Common myeloid progenitor, CD34-positive (primary cell): ENCODE measurements around the gene TOMM34. TPM values are rescaled to one million over a fixed set of nuclear protein-coding genes. Genes with fewer than 3 reads are reported as not detected.

Experiments
- CTCF ChIA-PET: fragments of 350-600 bp; sonication (Branson Sonifier 250); formaldehyde crosslinking; loops from one replicate; lab custom pipeline; 2021; ENCODE audit warnings: antibody characterized with exemption; lab: Charles Lee
- POLR2A ChIA-PET: fragments of 350-600 bp; sonication (Branson Sonifier 250); formaldehyde crosslinking; loops from one replicate; lab custom pipeline; 2021; ENCODE audit warnings: antibody characterized with exemption; lab: Charles Lee
- DNase-seq, 3 donors: peaks; one replicate each; pipeline versions ENCODE4 v3.0.0 to v3.0.0-alpha.2; 2013
- H3K27ac ChIP-seq, 2 experiments: 1 replicate in 1 of 2; 2 replicates in 1 of 2; pipeline ENCODE4 v1.7.0; 2013; ENCODE audit warnings: inconsistent platforms in 2 of 2, low read length in 2 of 2, mild to moderate bottlenecking in 2 of 2, low read depth in 1 of 2, moderate library complexity in 1 of 2; ENCODE audit not compliant: severe bottlenecking in 2 of 2, insufficient read depth in 1 of 2, poor library complexity in 1 of 2
- H3K27me3 ChIP-seq, 5 experiments: replicated peaks in 2 of 5; 1 replicate in 3 of 5; 2 replicates in 2 of 5; pipeline versions ENCODE4 v1.6.1 to v1.7.0; 2013; ENCODE audit warnings: low read length in 4 of 5, mild to moderate bottlenecking in 2 of 5, moderate library complexity in 2 of 5, inconsistent platforms in 1 of 5; ENCODE audit not compliant: insufficient read depth in 5 of 5, control insufficient read depth in 4 of 5
- H3K36me3 ChIP-seq, 4 experiments: 1 replicate in 2 of 4; 2 replicates in 2 of 4; pipeline versions ENCODE4 v1.6.1 to v1.7.0; 2013; ENCODE audit warnings: low read length in 3 of 4, control low read depth in 1 of 4, mild to moderate bottlenecking in 1 of 4; ENCODE audit not compliant: control insufficient read depth in 4 of 4, insufficient read depth in 4 of 4
- H3K4me1 ChIP-seq, 4 experiments: 1 replicate in 3 of 4; 2 replicates in 1 of 4; pipeline versions ENCODE4 v1.6.1 to v1.7.1; 2013; ENCODE audit warnings: low read length in 3 of 4, mild to moderate bottlenecking in 3 of 4, control low read depth in 1 of 4, inconsistent platforms in 1 of 4, moderate library complexity in 1 of 4; ENCODE audit not compliant: control insufficient read depth in 4 of 4, insufficient read depth in 4 of 4; ENCODE audit errors: control extremely low read depth in 1 of 4
- H3K4me3 ChIP-seq, 7 experiments: 1 replicate in 4 of 7; 2 replicates in 3 of 7; pipeline versions ENCODE4 v1.5.1 to v1.7.0; 2013; ENCODE audit warnings: mild to moderate bottlenecking in 7 of 7, low read length in 6 of 7, moderate library complexity in 6 of 7, inconsistent platforms in 2 of 7, low read depth in 2 of 7, control low read depth in 1 of 7; ENCODE audit not compliant: insufficient read depth in 4 of 7, control insufficient read depth in 1 of 7; ENCODE audit errors: extremely low read depth in 1 of 7
- H3K9me3 ChIP-seq, 5 experiments: 1 replicate in 4 of 5; 2 replicates in 1 of 5; pipeline versions ENCODE4 v1.6.1 to v1.7.1; 2013; ENCODE audit warnings: low read length in 4 of 5, mild to moderate bottlenecking in 2 of 5, inconsistent platforms in 1 of 5, low read depth in 1 of 5, moderate library complexity in 1 of 5; ENCODE audit not compliant: control insufficient read depth in 4 of 5, insufficient read depth in 2 of 5; ENCODE audit errors: control extremely low read depth in 1 of 5
- WGBS: methylation state at CpG from one replicate; pipeline ENCODE4 v1.1.5; 2013; ENCODE audit not compliant: insufficient coverage; 5-methylcytosine and 5-hydroxymethylcytosine counted together
- polyA plus RNA-seq: library from polyadenylated mRNA; unstranded; fragments of 120-200 nt; gene quantifications from one replicate; pipeline ENCODE4 v1.2.1, GENCODE V29; 2013

The TOMM34 gene, protein sequence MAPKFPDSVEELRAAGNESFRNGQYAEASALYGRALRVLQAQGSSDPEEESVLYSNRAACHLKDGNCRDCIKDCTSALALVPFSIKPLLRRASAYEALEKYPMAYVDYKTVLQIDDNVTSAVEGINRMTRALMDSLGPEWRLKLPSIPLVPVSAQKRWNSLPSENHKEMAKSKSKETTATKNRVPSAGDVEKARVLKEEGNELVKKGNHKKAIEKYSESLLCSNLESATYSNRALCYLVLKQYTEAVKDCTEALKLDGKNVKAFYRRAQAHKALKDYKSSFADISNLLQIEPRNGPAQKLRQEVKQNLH
- 25.0 TPM for polyA plus RNA-seq

DNA sequence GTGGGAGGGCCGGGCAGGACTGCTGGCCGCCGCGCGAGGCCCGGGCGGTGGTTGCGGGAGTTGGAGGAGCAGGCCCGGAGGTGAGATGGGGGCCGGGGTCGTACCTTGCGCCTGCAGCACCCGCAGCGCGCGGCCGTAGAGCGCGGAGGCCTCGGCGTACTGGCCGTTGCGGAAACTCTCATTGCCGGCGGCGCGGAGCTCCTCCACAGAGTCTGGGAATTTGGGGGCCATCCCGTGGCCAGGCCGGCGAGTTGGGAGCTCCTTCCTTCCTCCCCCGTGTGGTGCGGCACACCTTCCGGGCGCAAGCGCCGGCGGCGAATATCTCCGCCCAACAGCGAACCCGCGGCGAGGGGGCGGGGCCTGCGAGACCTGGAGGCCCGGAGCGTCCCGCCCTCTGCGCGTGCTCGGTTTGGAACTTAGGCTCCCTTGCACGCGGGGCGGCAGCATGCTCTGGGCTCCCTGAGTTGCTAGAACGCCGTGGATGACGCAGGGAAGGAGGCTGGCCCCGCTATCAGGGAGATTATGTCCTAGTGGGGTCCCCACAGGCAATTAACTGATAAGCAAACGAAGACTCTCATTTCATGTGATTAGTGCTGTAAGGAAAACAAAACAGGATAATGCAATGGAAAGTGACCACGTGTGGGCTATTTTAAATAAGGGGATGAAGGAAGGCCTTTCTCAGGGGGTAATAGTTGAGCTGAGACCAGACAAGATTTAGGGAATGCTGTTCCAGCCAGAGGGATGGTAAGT, at the start of gene TOMM34:
Gene TOMM34 (minus strand): TSS at position 295 of the 750 bp plus-strand sequence. CDS start 64 bp downstream, at position 231.
- ChIA-PET POLR2A (interaction anchor here (0.8 to 0.9 kb wide), 2 partner anchors 9 to 32 kb away, joined by 3 read pairs; no protein-coding TSS in a partner anchor), CTCF (interaction anchor here (0.7 to 1.8 kb wide), 5 partner anchors 9 to 133 kb away, joined by 3 to 4 read pairs (median 3); no protein-coding TSS in a partner anchor)
- H3K27me3 ChIP-seq = no peaks in the 10 kb centered on the region
- H3K36me3 ChIP-seq = peaks cover 8 to 19% (median 13%) of the 10 kb centered on the region in 4 experiments
- no peaks in the 10 kb centered on the region for H3K9me3 ChIP-seq
- WGBS = under 1% methylated on average over 42 of the region's 60 CpGs
- peaks cover 7 to 39% (median 15%) of the 10 kb centered on the region in 4 experiments for H3K4me1 ChIP-seq
- DNase-seq = peak; percentile 91 to 93 (median 93)
- H3K4me3 ChIP-seq = peak within 1 kb of the TSS; percentile 68 to 88 (median 80)
- H3K27ac ChIP-seq = peak within 1 kb of the TSS in 1 of 2 experiments; percentile 64

DNA sequence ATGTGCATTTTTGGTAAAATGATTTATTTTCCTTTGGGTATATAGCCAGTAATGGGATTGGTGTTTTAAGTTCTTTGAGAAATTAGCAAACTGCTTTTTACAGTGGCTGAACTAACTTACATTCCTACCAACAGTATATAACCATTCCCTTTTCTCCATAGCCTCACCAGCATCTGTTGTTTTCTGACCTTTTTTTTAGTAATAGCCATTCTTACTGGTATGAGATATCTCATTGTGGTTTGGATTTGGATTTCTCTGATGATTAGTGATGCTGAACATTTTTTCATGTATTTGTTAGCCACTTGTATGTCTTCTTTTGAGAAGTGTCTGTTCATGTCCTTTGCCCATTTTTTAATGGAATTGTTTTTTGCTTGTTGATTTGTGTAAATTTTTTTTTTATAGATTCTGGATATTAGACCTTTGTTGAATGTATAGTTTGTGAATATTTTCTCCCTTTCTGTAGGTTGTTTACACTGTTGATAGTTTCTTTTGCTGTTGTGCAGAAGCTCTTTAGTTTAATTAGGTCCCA, 48.4 kb upstream of the TOMM34 start:
- H3K4me3 ChIP-seq = no peak overlapping the region
- H3K36me3 ChIP-seq = peaks cover 18 to 50% (median 23%) of the 10 kb centered on the region in 4 experiments
- CTCF ChIA-PET = no interaction called here
- peaks cover 0 to 2% (median 0%) of the 10 kb centered on the region in 5 experiments for H3K9me3 ChIP-seq
- POLR2A ChIA-PET = no interaction called here
- H3K27me3 ChIP-seq = no peaks in the 10 kb centered on the region
- DNase-seq = no peak
- H3K27ac ChIP-seq = no peak overlapping the region
- no peaks in the 10 kb centered on the region for H3K4me1 ChIP-seq

DNA sequence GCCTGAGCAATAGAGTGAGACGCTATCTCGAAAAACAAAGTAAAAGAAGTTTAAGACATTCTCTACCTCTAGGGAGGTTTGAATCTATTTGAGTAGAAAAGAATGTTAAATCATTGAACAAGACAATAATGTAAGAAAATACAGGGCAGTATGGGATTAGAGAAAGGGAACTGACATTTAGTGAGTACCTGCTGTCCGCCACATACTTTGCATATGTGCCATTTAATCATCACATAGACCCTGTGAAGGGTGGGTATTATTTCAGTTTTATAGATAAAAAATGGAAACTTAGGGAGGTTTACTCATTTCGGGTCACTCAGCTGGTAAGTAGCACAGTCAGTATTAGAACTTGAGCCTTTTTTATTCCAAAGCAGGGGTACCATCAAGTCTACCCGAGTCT, 37.5 kb upstream of the TOMM34 start:
- WGBS = 94% methylated on average over 2 of the region's 5 CpGs
- Histone ChIP-seq H3K9me3 (no peaks in the 10 kb centered on the region), H3K4me3 (no peak overlapping the region), H3K36me3 (peaks cover 28 to 71% (median 42%) of the 10 kb centered on the region in 4 experiments), H3K4me1 (peaks cover 6 to 28% (median 17%) of the 10 kb centered on the region in 4 experiments), H3K27ac (no peak overlapping the region), H3K27me3 (no peaks in the 10 kb centered on the region)
- ChIA-PET POLR2A (no interaction called here), CTCF (interaction anchor here (1.3 to 1.6 kb wide), 2 partner anchors 13 to 21 kb away, joined by 4 to 5 read pairs; no protein-coding TSS in a partner anchor)
- no peak for DNase-seq

DNA sequence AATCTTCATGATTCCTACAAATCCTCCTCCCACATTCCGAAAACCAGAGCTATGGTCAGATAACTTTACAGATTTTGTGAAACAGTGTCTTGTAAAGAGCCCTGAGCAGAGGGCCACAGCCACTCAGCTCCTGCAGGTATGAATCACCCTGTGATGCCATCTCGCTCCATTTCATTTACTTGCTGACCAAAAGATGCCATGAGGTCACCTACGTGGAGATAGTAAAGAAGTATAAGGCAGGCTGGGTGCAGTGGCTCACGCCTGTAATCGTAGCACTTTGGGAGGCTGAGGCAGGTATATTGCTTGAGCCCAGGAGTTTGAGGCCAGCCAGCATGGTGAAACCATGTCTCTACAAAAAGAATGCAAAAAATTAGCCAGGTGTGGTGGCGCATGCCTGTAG, 37.0 kb upstream of the TOMM34 start:
- Histone ChIP-seq H3K4me1 (peaks cover 9 to 33% (median 21%) of the 10 kb centered on the region in 4 experiments), H3K27me3 (no peaks in the 10 kb centered on the region), H3K27ac (no peak overlapping the region), H3K9me3 (no peaks in the 10 kb centered on the region), H3K36me3 (peaks cover 28 to 67% (median 42%) of the 10 kb centered on the region in 4 experiments), H3K4me3 (no peak overlapping the region)
- ChIA-PET POLR2A (no interaction called here), CTCF (interaction anchor here (0.8 to 1.5 kb wide), 4 partner anchors 12 to 98 kb away, joined by 3 to 5 read pairs (median 4); no protein-coding TSS in a partner anchor)
- no peak for DNase-seq
- WGBS = 98% methylated on average over 6 of the region's 6 CpGs

DNA sequence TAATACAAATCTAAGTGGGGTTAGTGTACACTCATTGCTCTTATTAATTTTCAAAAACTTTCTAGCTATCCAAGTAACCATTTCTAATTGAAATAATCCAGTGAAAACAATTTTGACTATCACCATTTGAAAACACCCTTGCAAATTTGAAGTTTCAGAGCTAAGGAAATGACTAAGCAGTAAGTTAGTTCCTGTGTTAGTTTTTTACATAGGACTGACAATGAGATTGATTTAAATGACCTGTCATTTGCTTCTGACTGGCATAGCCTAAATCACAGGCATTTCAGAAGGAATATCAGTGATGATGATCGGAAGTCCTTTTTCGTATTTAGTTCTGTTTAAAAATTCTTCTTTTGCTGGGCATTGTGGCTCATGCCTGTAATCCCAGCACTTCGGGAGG, 33.1 kb upstream of the TOMM34 start:
- no peaks in the 10 kb centered on the region for H3K9me3 ChIP-seq
- POLR2A ChIA-PET = interaction anchor here (0.6 kb wide), 1 partner anchor 11 kb away, joined by 3 read pairs; no protein-coding TSS in a partner anchor
- H3K27me3 ChIP-seq = no peaks in the 10 kb centered on the region
- H3K36me3 ChIP-seq = peaks cover 15 to 38% (median 25%) of the 10 kb centered on the region in 4 experiments
- peak overlapping the region in 4 of 7 experiments; percentile 14 to 40 (median 22) for H3K4me3 ChIP-seq
- H3K4me1 ChIP-seq = peaks cover 20 to 58% (median 40%) of the 10 kb centered on the region in 4 experiments
- WGBS = 3% methylated on average over 3 of the region's 3 CpGs
- H3K27ac ChIP-seq = peak overlapping the region in 1 of 2 experiments; percentile 62
- CTCF ChIA-PET = interaction anchor here (0.8 to 2.5 kb wide), 8 partner anchors 8 to 40 kb away, joined by 3 to 9 read pairs (median 4); no protein-coding TSS in a partner anchor
- DNase-seq = peak; percentile 43 to 89 (median 73)

DNA sequence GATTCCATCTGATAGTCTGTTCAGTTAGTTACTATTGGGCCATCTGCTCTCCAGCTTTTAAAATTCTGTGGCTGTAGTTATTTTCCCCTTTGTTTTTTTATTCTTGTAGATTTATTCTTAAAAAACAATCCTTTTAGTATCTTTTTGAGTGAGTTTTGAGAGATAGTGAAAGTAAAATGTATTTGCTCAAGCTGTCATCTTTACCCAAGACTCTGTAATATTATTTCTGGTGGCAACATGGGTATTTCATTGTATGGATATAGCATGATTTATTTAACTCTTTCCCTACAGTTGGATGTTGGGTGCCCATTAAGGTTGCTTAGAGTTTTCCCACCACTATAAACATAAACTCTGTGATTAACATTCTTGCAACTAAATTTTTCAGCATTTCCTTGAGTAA, 30.8 kb upstream of the TOMM34 start:
- H3K4me1 ChIP-seq = peaks cover 20 to 60% (median 39%) of the 10 kb centered on the region in 4 experiments
- H3K9me3 ChIP-seq = no peaks in the 10 kb centered on the region
- DNase-seq = peak in 1 of 3 donors; percentile 22
- H3K27me3 ChIP-seq = no peaks in the 10 kb centered on the region
- H3K27ac ChIP-seq = peak overlapping the region; percentile 52 to 83
- peak overlapping the region in 6 of 7 experiments; percentile 36 to 73 (median 50) for H3K4me3 ChIP-seq
- ChIA-PET POLR2A (interaction anchor here (1.3 kb wide), 1 partner anchor 12 kb away, joined by 5 read pairs; no protein-coding TSS in a partner anchor), CTCF (interaction anchor here (1.0 kb wide), 1 partner anchor 34 kb away, joined by 3 read pairs; no protein-coding TSS in a partner anchor)
- peaks cover 8 to 26% (median 20%) of the 10 kb centered on the region in 4 experiments for H3K36me3 ChIP-seq
